ENCODE data around the gene DST.

DNA sequence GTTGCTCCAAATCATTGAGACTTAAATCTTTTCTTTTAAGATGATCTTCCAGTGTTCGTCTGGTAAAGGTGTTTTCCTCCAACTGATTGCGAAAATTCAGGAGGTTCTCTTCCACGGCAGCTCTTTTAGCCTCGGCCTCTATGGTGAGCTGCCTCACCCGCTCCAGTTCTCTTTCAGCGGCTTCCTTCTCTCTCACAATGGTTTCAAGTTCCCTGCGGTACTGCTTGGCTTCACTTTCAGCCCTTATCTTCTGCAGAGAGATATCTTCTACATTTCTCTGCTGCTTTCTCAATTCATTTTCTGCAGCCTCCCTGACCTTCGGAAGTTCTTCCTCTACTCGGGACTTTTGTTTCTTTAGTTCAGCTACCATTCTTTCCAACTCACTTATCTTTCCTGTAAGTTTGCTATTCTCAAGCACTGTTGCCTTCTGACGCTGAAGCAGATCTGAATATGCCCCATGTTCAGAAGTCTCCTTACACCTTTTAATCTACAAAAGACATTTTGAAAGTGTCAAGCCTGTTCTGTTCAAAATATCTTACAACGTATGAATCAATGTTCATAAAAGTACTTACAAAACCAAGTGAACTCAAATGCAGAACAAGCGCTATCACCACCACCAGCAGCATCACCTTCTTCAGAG lies 22.3 kb downstream of the DST start:
- TF ChIP-seq, protein P1, sequence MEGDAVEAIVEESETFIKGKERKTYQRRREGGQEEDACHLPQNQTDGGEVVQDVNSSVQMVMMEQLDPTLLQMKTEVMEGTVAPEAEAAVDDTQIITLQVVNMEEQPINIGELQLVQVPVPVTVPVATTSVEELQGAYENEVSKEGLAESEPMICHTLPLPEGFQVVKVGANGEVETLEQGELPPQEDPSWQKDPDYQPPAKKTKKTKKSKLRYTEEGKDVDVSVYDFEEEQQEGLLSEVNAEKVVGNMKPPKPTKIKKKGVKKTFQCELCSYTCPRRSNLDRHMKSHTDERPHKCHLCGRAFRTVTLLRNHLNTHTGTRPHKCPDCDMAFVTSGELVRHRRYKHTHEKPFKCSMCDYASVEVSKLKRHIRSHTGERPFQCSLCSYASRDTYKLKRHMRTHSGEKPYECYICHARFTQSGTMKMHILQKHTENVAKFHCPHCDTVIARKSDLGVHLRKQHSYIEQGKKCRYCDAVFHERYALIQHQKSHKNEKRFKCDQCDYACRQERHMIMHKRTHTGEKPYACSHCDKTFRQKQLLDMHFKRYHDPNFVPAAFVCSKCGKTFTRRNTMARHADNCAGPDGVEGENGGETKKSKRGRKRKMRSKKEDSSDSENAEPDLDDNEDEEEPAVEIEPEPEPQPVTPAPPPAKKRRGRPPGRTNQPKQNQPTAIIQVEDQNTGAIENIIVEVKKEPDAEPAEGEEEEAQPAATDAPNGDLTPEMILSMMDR (IDR thresholded peaks at IDR 0.05; ENCODE audit: insufficient read depth, low read depth, low read length), result no peak
- no peak for TF ChIP-seq EZH2 (IDR thresholded peaks at IDR 0.05; ENCODE audit: insufficient read depth, low read length)

Measured in astrocyte (in vitro differentiated cells and primary cell).